Stimulated activated CD4-positive, alpha-beta T cell treated with anti-CD3 and anti-CD28 coated beads, TNF-alpha, amount 100 ng/mL, for 4 hours (primary cell): ENCODE measurements around the gene SMC3.
A peak's percentile ranks its signal among the peaks of the same experiment; 100 is the strongest.
"Not testable (repeated sequence)": the region's sequence is repeated elsewhere in the genome, so short reads cannot be mapped to it uniquely, and the experiment has no call there.

Experiments
- DNase-seq, 3 experiments: peaks; one replicate each; pipeline ENCODE4 v3.0.0-alpha.2; 2020; ENCODE audit warnings: low read depth in 3 of 3

Gene SMC3

DNA sequence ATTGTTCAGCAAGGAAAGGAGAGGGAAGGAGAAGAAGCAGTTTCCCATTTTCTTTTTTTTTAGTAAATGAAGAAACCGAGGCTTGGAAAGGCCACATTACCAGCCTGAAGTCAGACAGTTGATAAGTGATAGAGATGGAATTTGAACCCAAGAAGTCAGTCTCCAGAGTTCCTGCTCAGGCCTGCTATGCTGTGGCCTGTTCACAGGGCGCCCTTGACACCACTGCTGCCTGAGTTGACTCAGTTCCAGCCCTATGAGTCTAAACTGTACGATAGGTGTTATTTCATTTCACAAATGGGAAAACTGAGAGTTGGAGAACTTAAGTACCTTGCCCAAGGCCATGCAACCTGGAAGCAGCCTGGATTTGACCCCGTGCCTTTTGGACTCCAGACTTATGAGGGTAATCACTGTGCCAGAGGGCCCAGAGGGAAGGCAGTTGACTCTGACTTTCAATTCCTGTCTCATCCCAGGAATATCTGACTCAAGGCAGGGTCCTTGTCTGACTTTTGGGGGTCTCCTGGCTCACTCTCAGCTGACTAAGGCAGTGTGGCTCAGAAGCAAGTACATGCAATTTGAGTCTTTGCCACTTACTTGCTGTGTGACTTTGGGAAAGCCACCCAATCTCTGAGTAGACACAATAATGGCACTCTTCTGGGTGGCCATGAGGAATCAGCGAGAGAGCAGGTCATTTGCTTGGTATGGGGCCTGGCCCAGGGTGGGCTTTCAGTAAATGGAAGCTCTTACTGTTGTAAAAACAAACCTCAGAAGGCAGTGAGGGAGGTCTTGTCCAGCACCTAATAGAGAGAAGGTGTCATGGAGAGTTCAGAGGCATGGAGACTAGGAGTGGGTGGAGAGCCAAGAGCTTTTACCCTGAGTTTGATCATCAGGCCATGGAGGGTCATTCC is 58.7 kb downstream of the SMC3 start:
- no peak for DNase-seq

DNA sequence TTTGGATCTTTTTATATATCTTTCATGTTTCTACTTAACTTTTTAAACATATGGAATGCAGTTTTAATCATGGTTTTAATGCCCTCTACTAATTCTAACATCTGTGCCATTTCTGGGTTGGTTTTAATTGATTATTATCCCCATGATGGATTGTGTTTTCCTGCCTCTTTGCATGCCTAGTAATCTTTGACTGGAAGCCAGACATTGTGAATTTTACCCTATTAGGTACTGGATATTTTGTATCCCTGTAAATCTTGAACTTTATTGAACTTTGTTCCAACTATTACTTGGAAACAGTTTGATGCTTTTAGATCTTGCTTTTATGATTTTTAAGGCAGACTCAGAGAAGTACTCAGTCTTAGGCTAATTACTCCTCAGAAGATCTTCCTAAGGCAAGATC is 60.7 kb downstream of the SMC3 start:
- no peak for DNase-seq

DNA sequence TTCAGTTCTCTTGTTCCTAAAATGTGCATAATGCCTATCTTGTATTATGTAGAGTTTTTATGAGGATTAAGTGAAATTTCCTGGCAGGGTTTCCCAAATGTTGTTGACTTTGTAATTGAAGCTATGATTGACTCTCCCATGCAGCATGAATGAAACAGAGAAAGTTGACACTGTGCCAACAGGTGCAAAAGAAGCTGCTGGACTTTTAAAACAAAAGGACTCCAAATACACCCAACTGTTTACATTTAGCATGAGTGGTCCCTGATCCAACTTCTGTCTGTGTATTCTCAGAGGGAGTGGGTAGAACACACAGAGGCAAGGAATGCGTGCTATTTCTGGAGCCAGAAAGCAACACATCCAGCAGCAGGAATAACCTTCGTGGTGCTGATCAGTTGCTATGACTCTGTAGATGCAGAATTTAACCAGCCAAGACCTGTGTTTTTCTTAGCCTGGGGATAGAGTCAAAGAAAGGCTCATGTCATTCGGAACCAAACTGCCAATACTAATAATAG is 62.2 kb downstream of the SMC3 start:
- DNase-seq = no peak

DNA sequence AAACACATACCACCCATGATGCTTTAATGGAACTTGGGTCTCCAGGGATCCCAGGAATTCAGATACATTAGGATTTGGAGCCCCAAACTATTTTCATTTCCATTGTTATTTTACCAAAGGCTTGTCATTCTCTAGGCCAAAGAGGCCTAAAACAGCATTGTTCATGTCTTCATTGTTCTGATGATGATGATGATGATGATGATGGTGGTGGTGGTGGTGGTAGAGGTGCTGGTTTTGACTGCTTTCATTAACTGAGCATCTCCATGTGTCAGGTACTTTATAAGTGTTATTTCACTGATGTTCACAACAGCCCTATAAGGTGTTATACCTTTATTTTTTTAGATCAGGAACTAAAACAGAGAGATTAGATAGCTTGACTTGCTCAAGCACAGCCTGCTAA is 64.4 kb downstream of the SMC3 start:
- no peak for DNase-seq

DNA sequence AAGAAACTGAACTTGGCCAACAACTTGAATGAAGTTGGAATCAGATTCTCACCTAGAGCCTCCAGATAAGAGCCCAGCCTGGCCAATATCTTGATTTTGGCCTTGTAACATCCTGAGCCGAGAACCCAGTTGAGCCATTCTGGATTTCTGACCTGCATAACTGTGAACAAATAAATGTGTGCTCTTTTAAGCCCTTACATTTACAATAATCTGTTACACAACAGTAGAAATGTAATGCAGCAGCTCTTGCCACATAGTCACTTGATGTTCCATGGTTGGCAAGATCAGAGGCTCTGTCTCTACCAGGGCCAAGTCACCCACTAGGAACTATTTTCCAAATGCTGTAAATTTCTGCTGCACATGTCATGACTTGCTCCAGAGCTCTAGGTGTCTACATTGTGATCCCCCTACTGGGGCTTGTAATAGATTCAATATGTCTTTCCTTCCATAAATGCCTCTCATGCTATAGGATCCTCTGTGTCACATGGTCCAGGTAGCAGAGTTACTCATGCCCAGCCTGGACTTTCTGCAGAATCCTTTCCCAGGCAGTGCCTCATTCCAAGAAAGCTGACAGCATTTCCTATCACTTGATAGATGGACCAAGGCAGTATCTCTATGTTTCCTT is 65.2 kb downstream of the SMC3 start:
- no peak for DNase-seq

DNA sequence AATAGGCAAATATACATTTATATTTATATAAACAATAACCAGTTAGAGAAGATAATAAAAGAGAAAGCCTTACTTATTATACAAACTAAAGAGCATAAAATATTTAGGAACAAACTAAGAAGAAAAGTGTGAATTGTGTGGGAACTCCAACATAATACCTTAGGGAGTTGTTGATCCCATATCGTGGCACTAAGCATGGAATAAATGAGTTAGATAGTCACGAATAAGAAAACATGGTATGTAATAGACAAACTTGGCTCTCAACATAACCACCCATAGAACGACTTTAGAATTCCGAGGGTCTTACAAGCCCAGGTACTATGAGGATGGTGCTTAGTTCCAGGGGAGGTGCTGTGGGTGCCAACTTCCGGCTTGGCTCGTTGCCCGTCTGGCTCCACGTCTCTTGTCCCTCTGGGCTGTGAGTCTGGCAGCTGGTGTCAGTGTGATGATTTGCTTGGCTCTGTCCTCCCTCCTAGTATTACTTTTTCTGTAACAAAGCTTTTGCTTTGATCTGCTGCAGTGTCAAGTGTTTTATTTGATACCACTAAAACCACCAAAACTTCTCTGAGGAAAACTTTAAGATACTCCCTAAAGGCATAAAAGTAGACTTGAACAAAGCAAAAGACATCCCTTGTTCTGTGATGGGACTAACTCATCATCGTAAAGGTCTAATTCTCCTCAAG is 67.2 kb downstream of the SMC3 start:
- DNase-seq = no peak

DNA sequence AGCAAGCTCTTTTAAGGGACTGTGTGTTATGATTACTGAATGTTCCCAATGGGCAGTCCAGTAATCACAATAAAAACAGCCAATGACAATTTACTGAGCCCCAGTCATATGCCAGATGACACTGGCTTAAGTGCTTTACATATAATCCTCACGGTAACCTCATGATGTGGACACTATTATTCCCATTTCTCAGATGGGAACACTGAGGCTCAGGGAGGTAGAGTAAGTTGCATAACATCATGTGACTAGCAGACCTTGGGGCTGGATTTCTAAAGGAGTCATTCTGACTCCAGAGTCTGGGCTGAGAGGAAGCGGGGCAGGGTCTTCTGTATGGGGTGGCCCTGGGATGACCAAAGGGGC is 69.1 kb downstream of the SMC3 start:
- DNase-seq = no peak

DNA sequence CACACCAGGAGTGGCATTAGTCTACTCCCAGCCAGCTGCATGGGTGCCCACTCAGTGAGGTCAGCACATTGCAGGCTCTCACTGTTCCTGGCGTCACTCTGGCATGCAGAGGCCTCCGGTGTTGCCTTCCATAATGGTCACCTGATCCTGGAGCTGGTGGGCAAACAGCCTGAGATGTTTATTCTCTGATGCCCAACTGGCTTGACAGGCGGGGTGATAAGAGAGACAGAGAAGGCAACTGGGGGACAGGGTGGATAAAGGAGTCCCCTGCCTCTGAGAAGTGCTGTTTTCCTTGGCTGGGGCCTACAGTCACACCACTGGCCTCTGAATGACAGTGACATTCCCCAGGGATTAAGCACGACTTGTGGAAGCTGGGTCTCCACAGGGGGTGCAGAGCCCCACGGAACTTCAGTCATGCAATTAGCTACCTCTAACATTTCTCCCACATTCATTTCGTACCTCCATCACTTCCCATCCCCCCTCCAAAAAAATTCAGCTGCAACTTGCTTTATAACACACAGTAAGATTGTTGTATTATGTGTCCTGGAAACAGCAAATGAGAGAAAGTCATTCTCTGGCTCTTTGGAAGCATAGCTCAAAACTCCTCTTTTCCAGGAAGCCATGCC is 69.5 kb downstream of the SMC3 start:
- no peak for DNase-seq

DNA sequence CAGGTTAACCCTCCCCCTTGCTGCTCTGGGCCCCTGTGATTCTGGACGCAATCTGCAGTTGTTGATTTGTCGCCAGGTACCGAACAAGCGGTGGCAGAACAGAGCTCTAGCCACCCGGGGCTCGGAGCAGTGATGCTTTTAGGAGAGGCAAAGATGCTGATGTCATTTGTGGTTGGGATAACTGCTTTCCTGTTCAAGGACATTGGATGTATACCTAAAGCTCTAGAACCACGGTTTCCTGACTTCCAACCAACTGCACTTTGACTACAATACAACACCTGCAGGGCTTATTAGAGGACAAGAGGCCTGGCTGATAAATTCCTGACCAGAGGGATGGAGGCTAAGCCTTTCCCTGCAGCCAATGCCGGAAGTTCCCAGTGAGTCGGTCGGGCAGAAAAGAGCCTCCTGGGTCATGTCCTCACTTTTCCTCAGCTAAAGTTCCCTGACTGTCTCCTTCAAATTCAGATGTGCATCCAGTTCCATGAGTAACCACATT is 70.1 kb downstream of the SMC3 start:
- DNase-seq = no peak

DNA sequence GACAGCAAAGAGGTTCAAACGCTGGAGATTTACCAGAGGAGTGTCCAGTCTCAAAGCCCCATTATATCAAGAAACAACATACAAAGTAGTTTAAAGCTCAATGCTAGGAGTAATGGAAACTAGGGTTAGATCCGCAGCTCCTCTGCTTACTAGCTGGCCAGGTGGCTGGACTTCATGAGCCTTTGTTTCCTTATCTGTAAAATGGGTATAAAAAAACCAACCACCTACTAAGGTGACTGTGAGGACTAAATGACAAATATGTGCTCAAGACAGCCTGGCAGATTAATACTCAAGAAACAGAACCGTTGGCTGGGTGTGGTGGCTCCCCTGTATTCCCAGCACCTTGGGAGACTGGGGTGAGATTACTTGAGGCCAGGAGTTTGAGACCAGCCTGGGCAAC is 70.8 kb downstream of the SMC3 start:
- DNase-seq = no peak

DNA sequence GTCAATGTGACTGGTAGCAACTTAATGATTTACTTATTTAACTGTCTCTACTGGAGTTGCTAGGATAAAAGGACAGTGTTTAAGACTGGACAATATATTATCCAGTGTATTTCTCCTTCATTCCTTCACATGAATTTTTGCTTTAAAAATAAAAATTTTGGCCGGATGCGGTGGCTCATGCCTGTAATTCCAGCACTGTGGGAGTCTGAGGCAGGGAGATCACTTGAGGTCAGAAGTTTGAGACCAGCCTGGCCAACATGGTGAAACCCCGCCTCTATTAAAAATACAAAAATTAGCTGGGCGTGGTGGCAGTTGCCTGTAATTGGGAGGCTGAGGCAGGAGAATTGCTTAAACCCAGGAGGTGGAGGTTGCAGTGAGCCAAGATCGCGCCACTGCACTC is 71.6 kb downstream of the SMC3 start:
- not testable (repeated sequence) for DNase-seq

DNA sequence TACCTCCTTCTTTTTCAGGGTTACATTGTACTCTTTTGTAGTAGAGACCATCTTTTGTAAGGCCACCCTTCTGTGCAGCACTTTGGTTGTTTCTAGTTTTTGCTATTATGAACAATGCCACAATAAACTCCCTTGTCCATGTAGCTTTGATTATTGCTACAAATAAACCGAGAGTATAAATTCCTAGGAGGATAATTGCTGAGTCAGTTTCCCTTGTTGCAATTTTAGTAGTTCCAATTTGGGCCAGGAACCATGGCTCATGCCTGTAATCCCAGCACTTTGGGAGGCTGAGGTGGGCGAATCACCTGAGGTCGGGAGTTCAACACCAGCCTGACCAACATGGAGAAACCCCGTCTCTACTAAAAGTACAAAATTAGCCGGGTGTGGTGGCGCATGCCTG is 72.4 kb downstream of the SMC3 start:
- not testable (repeated sequence) for DNase-seq

DNA sequence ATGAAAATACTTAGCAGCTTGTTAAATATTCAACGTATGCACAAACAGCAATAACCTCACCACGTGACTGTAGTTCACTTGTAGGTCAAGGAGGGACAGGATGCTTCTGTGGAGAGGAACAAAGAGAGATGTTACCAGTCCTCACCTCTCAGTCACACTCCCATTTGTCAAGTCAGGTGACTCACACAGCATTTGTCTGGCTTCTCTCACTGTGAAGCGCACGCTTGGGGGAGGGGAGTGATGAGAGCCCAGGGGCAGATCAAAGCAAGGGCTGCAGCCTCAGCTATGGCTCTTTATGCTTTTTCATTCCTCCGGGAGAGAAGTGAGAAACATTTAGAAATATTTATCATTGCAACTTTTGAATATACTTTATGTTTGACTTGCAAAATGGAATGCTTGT is 73.8 kb downstream of the SMC3 start:
- DNase-seq = peak in 1 of 3 experiments; percentile 34

DNA sequence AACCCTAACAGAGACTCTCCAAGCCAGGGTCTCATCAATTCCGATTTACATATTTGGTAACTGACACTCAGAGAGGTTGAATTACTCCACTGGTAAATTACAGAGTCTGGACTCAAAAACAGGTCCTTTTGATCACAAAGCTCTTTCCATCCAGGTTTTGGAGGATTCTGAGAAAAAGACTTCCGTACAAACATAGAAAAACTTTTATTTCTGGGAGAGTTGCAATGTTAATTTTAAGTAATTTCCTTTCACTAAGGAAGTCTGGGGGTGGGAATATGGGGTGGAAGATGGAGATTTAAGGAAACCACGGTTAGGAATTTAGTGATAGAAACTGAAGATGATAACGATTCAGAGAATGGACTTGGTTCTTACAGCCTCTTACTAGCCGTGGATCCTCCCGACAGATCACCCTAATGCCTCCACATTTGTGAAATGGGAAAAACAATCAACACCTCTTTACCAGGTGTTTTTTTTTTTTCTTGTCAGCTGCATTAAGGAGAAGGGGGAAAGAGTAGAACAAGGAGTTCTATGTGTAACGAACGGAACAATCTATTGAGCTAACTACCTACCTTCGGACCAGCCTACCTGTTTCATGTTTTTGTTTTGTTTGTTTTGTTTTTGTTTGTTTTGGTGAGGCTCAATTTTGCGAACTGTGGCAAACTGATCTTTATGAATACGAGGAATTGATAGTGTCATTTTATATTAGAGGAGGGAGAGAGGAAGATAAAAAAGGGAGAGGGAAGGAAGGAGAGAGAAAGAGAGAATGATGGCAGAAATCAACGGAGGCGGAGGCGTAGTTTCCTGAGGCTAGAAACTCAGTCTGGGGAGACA is 74.9 kb downstream of the SMC3 start:
- DNase-seq = no peak

DNA sequence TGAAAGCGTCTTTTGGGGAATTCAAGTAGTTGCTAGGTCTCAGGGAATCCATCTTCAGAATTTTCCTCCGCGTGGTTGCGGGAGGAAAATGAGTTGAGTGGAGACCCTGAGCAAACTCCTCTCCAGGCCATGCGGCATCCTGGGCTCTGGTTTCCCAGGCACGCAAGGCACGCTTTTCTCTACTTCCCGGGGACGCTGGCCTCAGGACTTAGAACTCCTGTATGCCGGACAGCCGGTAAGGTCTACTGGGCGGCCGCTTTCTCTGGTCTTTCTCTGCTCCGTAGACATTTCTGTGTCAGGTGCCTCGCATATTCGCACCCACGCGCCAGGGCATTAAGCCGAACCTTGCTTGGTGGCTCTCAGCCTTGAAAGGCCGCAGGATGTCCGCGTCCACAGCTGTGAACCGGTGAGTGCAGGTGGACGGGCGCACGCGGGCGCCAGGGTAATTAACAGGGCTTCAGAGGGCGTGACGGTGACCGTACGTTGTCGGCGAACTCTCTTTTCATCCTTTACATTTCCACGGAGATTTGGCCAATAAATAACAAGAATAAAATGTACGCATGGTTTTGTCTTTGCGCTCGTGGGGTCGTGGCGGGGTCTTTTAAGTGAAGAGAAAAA is 75.6 kb downstream of the SMC3 start:
- no peak for DNase-seq

DNA sequence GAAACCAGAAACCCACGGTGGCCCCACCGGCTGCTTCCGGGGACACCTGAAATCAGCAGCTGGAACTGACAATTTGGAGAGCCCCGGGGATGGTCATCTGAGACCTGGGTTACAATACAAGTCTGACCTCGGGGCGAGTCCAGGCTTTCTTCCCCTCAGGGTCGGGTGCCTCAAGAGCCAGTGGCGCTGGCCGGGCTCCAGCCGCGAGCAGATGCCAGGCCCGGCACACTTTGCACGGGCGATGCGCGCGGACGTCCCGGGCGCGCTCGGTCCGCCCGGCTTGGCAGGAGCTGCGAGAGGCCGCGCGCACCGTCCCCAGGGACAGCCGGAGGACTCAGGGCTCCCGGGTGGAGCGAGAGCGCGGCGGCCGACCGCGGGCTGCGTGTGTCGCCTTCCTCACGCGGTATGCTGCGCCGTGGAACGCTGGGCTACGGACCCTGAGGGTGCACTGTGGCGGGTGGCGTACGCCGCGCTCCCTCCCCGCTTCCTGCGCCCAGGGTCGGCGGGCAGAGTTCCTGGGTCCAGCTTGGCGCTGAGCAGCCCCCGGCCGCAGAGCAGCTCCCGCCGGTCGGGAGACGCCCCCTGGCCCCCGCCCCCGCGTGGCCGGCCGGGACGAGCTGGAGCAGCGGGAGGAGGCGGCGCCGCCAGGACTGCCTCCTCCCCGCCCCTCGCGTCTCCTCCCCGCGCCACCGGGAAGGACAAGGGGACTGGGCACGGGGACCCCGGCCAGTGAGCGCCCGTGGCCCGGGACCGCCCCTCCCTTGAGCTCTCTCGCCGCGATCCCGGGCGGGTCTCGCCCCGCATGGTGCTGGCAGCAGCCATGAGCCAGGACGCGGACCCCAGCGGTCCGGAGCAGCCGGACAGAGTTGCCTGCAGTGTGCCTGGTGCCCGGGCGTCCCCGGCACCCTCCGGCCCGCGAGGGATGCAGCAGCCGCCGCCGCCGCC is 76.4 kb downstream of the SMC3 start, which contains the start of gene RBM20:
Gene RBM20, plus strand, starts transcription at position 684 of the 945 bp plus-strand sequence. Its CDS starts 119 bp downstream, at position 803.
- peak in 1 of 3 experiments; percentile 21 for DNase-seq

DNA sequence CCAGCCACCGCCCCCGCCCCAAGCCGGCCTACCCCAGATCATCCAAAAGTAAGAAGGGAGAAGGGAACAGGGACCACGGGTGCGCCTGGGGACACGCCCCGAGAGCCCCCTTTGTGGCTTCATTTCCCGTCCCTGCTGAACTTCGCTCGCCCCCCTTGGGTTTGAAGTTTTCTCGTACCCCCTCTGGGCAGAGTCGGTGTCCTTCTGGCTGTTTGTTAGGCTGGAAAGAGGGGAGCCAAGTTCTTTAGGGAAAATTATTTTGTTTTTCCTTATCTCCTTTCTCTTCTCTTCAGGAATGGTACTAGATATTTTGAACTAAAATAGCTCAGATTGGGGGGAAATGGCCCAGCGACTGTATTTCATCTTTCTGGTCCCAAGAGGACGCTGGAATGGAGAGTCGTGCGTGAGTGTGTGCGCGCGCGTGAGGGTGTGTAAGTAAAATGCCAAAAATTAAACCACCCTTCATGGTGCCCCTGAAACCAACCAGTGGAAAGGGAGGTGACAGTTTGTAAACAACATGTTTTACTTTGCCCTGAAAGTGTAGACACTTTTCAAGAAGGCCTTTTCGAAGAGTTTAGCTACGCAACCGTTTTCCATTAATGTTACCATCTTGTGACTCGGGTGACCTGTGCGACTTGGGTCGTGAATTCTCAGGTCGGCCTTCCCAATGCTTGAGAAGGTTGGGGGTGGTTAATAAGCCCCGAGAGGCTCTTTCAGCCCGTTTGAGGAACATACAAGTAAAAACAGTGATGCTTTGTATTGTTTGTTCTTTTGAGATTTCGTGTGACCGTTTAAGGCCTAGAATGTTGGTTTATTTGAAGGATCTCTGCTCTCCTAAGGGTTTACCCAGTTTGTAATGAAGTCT is 77.3 kb downstream of the SMC3 start:
- no peak for DNase-seq

DNA sequence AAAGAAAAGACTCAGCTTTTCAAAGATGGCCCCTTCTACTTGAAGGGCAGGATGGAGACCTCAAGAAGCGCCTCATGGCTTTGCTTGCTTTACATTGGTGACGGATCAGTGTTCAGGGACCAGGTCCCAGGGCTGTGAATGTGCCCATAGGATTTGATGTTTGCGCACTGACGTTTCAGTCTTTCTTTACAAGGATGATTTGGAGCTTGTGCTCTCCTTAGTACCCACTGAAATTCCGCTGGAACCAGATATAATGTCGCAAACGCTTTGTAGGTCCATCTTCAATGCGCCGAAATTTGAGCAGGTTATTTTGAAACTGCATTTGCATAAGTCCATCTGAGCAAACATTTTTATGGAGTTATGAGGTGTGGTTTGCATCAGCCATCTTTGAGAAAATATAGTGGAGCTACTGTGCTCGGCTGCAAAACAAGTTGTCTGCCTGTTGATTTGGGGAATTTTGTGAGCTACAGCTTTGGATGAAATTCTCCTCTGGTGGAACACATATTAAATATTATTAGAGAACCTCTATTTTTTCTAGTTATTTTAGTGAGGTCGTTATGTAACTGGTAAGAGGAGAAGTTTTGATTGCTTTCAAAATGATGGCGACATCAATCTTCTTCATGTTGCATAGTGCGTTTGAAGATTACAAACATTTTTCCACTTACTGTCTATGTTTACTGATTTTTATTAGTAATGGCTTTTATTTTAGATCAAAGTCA is 79.1 kb downstream of the SMC3 start:
- no peak for DNase-seq
